H9 (cell line): ENCODE measurements around the gene IGSF10. TPM values are rescaled to one million over a fixed set of nuclear protein-coding genes. Genes with fewer than 3 reads are reported as not detected.

Source experiments
- DNase-seq: peaks from one replicate; pipeline ENCODE4 v3.0.0-alpha.2; 2017
- H2AFZ ChIP-seq: one replicate; pipeline ENCODE4 v1.6.1; 2013; ENCODE audit warnings: mild to moderate bottlenecking, low read length, control low read depth, moderate library complexity
- H2AK5ac ChIP-seq: 2 replicates; pipeline ENCODE4 v1.6.1; 2013; ENCODE audit warnings: low read length, control low read depth, mixed read lengths; ENCODE audit not compliant: insufficient read length
- H2BK120ac ChIP-seq: one replicate; pipeline ENCODE4 v1.6.1; 2013; ENCODE audit warnings: low read depth, mild to moderate bottlenecking, low read length, control low read depth, inconsistent platforms; ENCODE audit not compliant: poor library complexity, severe bottlenecking
- H2BK12ac ChIP-seq: 2 replicates; pipeline ENCODE4 v1.6.1; 2013; ENCODE audit warnings: low read length, control low read depth, mixed read lengths, low read depth; ENCODE audit not compliant: insufficient read length
- H2BK15ac ChIP-seq: 2 replicates; pipeline ENCODE4 v1.6.1; 2013; ENCODE audit warnings: low read depth, low read length, control low read depth
- H2BK20ac ChIP-seq: one replicate; pipeline ENCODE4 v1.6.1; 2013; ENCODE audit warnings: low read depth, mild to moderate bottlenecking, low read length, control low read depth, inconsistent platforms; ENCODE audit not compliant: poor library complexity, severe bottlenecking
- H2BK5ac ChIP-seq: 2 replicates; pipeline ENCODE4 v1.6.1; 2013; ENCODE audit warnings: low read length, control low read depth, mixed read lengths; ENCODE audit not compliant: insufficient read length
- H3K14ac ChIP-seq: 2 replicates; pipeline ENCODE4 v1.6.1; 2013; ENCODE audit warnings: low read length, control low read depth; ENCODE audit not compliant: insufficient read depth
- H3K18ac ChIP-seq: 2 replicates; pipeline ENCODE4 v1.6.1; 2013; ENCODE audit warnings: low read depth, mild to moderate bottlenecking, mixed read lengths, low read length, control low read depth; ENCODE audit not compliant: insufficient read length
- H3K23ac ChIP-seq: 2 replicates; pipeline ENCODE4 v1.6.1; 2013; ENCODE audit warnings: low read length, control low read depth, mixed read lengths, low read depth; ENCODE audit not compliant: insufficient read length
- H3K23me2 ChIP-seq: 2 replicates; pipeline ENCODE4 v1.6.1; 2013; ENCODE audit warnings: low read depth, mild to moderate bottlenecking, mixed read lengths, low read length, control low read depth; ENCODE audit not compliant: insufficient read length, poor library complexity, severe bottlenecking
- H3K27ac ChIP-seq: 2 replicates; pipeline ENCODE4 v1.5.1; 2013; ENCODE audit warnings: low read length, control low read depth, mixed read lengths, low read depth; ENCODE audit not compliant: insufficient read length
- H3K27me3 ChIP-seq: 2 replicates; pipeline ENCODE4 v1.6.1; 2013; ENCODE audit warnings: low read length, control low read depth, inconsistent platforms; ENCODE audit not compliant: insufficient read depth
- H3K4ac ChIP-seq: 2 replicates; pipeline ENCODE4 v1.6.1; 2013; ENCODE audit warnings: low read depth, mild to moderate bottlenecking, control low read depth, inconsistent platforms, low read length, moderate library complexity
- H3K4me1 ChIP-seq: 2 replicates; pipeline ENCODE4 v1.6.1; 2013; ENCODE audit warnings: low read length, control low read depth, inconsistent platforms; ENCODE audit not compliant: insufficient read depth
- H3K4me2 ChIP-seq: 2 replicates; pipeline ENCODE4 v1.6.1; 2013; ENCODE audit warnings: low read length, control low read depth, mixed read lengths; ENCODE audit not compliant: insufficient read length, insufficient read depth
- H3K56ac ChIP-seq: 2 replicates; pipeline ENCODE4 v1.6.1; 2013; ENCODE audit warnings: low read depth, mild to moderate bottlenecking, mixed read lengths, low read length, control low read depth; ENCODE audit not compliant: insufficient read length
- H3K79me1 ChIP-seq: 2 replicates; pipeline ENCODE4 v1.6.1; 2013; ENCODE audit warnings: low read depth, mild to moderate bottlenecking, moderate library complexity, low read length, control low read depth, inconsistent platforms; ENCODE audit not compliant: insufficient read depth, poor library complexity, severe bottlenecking
- H3K79me2 ChIP-seq: 2 replicates; pipeline ENCODE4 v1.6.1; 2013; ENCODE audit warnings: low read length, control low read depth, inconsistent platforms; ENCODE audit not compliant: insufficient read depth
- H3K9ac ChIP-seq: 2 replicates; pipeline ENCODE4 v1.6.1; 2013; ENCODE audit warnings: low read length, control low read depth, mixed read lengths; ENCODE audit not compliant: insufficient read length; ENCODE audit errors: extremely low read depth
- H3K9me3 ChIP-seq: one replicate; pipeline ENCODE4 v1.6.1; 2013; ENCODE audit warnings: low read depth, low read length, inconsistent platforms; ENCODE audit not compliant: control insufficient read depth
- H3T11ph ChIP-seq: one replicate; pipeline ENCODE4 v1.6.1; 2013; ENCODE audit warnings: mild to moderate bottlenecking, low read length, control low read depth, inconsistent platforms
- H4K20me1 ChIP-seq: one replicate; pipeline ENCODE4 v1.6.1; 2013; ENCODE audit not compliant: control insufficient read depth, insufficient read length, insufficient read depth
- H4K5ac ChIP-seq: 2 replicates; pipeline ENCODE4 v1.6.1; 2013; ENCODE audit warnings: low read depth, mild to moderate bottlenecking, mixed read lengths, low read length, control low read depth; ENCODE audit not compliant: insufficient read length
- H4K8ac ChIP-seq: replicated peaks from 2 replicates; pipeline ENCODE4 v1.6.1; 2013; ENCODE audit warnings: low read length, control low read depth, mixed read lengths, low read depth; ENCODE audit not compliant: insufficient read length
- H4K91ac ChIP-seq: 2 replicates; pipeline ENCODE4 v1.6.1; 2013; ENCODE audit warnings: low read depth, mild to moderate bottlenecking, moderate library complexity, mixed read lengths, low read length, control low read depth; ENCODE audit not compliant: insufficient read length
- H3K27ac Mint-ChIP-seq, 3 experiments: 2 replicates in 2 of 3; 3 replicates in 1 of 3; pipeline ENCODE4 v1.8.0; 2020 to 2021; ENCODE audit warnings: mixed read lengths in 3 of 3, mild to moderate bottlenecking in 1 of 3, moderate library complexity in 1 of 3
- H3K27me3 Mint-ChIP-seq: 2 replicates; pipeline ENCODE4 v1.8.0; 2021; ENCODE audit warnings: low read depth, mild to moderate bottlenecking, moderate library complexity, mixed read lengths
- H3K36me3 Mint-ChIP-seq, 3 experiments: 2 replicates in 2 of 3; 3 replicates in 1 of 3; pipeline ENCODE4 v1.8.0; 2020 to 2021; ENCODE audit warnings: low read depth in 3 of 3, mixed read lengths in 3 of 3; ENCODE audit not compliant: insufficient read depth in 1 of 3
- H3K4me1 Mint-ChIP-seq, 2 experiments: 2 replicates each; pipeline ENCODE4 v1.8.0; 2020; ENCODE audit warnings: mixed read lengths in 2 of 2
- H3K4me3 Mint-ChIP-seq, 2 experiments: 2 replicates in 1 of 2; 3 replicates in 1 of 2; pipeline ENCODE4 v1.8.0; 2020 to 2021; ENCODE audit warnings: mild to moderate bottlenecking in 2 of 2, mixed read lengths in 2 of 2, moderate library complexity in 1 of 2
- H3K9me3 Mint-ChIP-seq, 2 experiments: 2 replicates in 1 of 2; 3 replicates in 1 of 2; pipeline ENCODE4 v1.8.0; 2020; ENCODE audit warnings: mild to moderate bottlenecking in 2 of 2, mixed read lengths in 2 of 2, moderate library complexity in 1 of 2
- WGBS: extraction: QIAGEN DNeasy Blood & Tissue Kit; methylation state at CpG from one replicate; pipeline ENCODE4 v1.1.7; 2013; ENCODE audit warnings: missing lambda C conversion rate, low lambda C conversion rate, mixed read lengths; ENCODE audit not compliant: insufficient read length; ENCODE audit errors: extremely low coverage; 5-methylcytosine and 5-hydroxymethylcytosine counted together
- total RNA-seq: library from RNA; stranded (reverse); gene quantifications from 2 replicates; pipeline ENCODE4 v1.2.1, GENCODE V29; 2021
- TF ChIP-seq, protein P1 (sequence below): fragments of 200-600 bp; sonication (generic); conservative IDR thresholded peaks from 3 replicates; pipeline ENCODE4 v1.8.0; 2021; ENCODE audit warnings: antibody characterized with exemption, mild to moderate bottlenecking

IGSF10 gene
- total RNA-seq, 1 experiment from 2014 or later: 0.20 TPM

DNA sequence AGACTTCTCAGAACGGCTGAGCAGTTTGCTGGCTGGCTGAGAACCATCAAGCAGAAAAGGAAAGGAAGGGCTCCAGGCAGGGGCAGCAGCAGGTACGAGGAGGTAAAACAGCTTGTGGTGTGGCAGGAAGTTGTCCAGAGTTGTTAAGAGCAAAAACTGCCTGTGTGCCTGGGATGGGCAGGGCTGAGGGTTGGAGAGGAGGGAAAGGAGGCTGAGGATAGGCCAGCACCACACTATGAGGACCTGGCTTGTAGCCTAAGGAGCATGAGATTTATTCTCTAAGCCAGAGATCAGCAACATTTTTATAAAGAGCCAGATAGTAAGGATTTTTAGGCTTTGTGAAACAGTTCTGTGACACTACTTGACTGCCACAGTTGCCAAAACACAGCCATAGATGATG, 8.0 kb downstream of the IGSF10 start:
- H2AFZ ChIP-seq: no peak overlapping the region
- H3K27me3 ChIP-seq: no peaks in the 10 kb centered on the region
- H3K4me2 ChIP-seq: no peak overlapping the region
- no peaks in the 10 kb centered on the region for H4K20me1 ChIP-seq
- Mint-ChIP-seq H3K9me3 (no peaks in the 10 kb centered on the region; a peak in 1 of 5 replicates), H3K4me1 (peaks cover 0 to 4% of the 10 kb centered on the region in 2 experiments; a peak in 1 of 4 replicates), H3K27me3 (no peaks in the 10 kb centered on the region), H3K36me3 (no peaks in the 10 kb centered on the region), H3K4me3 (no peak overlapping the region), H3K27ac (peak overlapping the region in 1 of 3 experiments; percentile 20; a peak in 1 of 7 replicates)
- no peak overlapping the region for H3K56ac ChIP-seq
- H2BK5ac ChIP-seq: no peak overlapping the region
- no peaks in the 10 kb centered on the region for H3K9me3 ChIP-seq
- TF ChIP-seq, protein P1, sequence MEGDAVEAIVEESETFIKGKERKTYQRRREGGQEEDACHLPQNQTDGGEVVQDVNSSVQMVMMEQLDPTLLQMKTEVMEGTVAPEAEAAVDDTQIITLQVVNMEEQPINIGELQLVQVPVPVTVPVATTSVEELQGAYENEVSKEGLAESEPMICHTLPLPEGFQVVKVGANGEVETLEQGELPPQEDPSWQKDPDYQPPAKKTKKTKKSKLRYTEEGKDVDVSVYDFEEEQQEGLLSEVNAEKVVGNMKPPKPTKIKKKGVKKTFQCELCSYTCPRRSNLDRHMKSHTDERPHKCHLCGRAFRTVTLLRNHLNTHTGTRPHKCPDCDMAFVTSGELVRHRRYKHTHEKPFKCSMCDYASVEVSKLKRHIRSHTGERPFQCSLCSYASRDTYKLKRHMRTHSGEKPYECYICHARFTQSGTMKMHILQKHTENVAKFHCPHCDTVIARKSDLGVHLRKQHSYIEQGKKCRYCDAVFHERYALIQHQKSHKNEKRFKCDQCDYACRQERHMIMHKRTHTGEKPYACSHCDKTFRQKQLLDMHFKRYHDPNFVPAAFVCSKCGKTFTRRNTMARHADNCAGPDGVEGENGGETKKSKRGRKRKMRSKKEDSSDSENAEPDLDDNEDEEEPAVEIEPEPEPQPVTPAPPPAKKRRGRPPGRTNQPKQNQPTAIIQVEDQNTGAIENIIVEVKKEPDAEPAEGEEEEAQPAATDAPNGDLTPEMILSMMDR: no peak
- no peaks in the 10 kb centered on the region for H3K79me2 ChIP-seq
- H2BK120ac ChIP-seq: no peak overlapping the region
- H2AK5ac ChIP-seq: no peak overlapping the region
- no peaks in the 10 kb centered on the region for H3K23me2 ChIP-seq
- no peak overlapping the region for H2BK12ac ChIP-seq
- no CpG with 5 or more reads among the region's 2 CpGs for WGBS
- no peak overlapping the region for H3K9ac ChIP-seq
- no peaks in the 10 kb centered on the region for H3K4me1 ChIP-seq
- H3K14ac ChIP-seq: no peak overlapping the region; the same call in 1 of the 2 replicates
- no peak overlapping the region for H4K8ac ChIP-seq
- H4K5ac ChIP-seq: no peak overlapping the region
- H2BK20ac ChIP-seq: no peak overlapping the region
- no peak overlapping the region for H3K23ac ChIP-seq
- H3K4ac ChIP-seq: no peak overlapping the region
- H3T11ph ChIP-seq: no peak overlapping the region
- DNase-seq: no peak
- no peak overlapping the region for H3K27ac ChIP-seq
- H2BK15ac ChIP-seq: no peak overlapping the region
- no peaks in the 10 kb centered on the region for H3K79me1 ChIP-seq
- no peak overlapping the region for H3K18ac ChIP-seq
- no peak overlapping the region for H4K91ac ChIP-seq
